Fibroblast of villous mesenchyme (primary cell): ENCODE measurements around the gene ANO6. TPM values are rescaled to one million over a fixed set of nuclear protein-coding genes. Genes with fewer than 3 reads are reported as not detected.

ENCODE experiments used
- DNase-seq: peaks from one replicate; pipeline ENCODE4 v3.0.0-alpha.2; 2010; ENCODE audit warnings: low read depth
- H3K4me3 ChIP-seq: 2 replicates; pipeline ENCODE4 v1.5.1; 2011; ENCODE audit warnings: low read depth, mild to moderate bottlenecking, low read length
- total RNA-seq: library from RNA; depleted of rRNA; stranded (reverse); fragments of >200 nt; gene quantifications from 2 replicates; pipeline ENCODE4 v1.2.3, GENCODE V29; 2012
- TF ChIP-seq, protein P1 (sequence below): IDR thresholded peaks from 2 replicates; pipeline ENCODE4 v1.5.1; 2012; ENCODE audit warnings: low read depth, mild to moderate bottlenecking, low read length; ENCODE audit not compliant: insufficient read depth

Gene ANO6
- total RNA-seq, 1 donor, result 91.5 TPM

GRCh38 chr12:45464699-45465098 is 248.8 kb downstream of the ANO6 start:
- TF ChIP-seq, protein P1, sequence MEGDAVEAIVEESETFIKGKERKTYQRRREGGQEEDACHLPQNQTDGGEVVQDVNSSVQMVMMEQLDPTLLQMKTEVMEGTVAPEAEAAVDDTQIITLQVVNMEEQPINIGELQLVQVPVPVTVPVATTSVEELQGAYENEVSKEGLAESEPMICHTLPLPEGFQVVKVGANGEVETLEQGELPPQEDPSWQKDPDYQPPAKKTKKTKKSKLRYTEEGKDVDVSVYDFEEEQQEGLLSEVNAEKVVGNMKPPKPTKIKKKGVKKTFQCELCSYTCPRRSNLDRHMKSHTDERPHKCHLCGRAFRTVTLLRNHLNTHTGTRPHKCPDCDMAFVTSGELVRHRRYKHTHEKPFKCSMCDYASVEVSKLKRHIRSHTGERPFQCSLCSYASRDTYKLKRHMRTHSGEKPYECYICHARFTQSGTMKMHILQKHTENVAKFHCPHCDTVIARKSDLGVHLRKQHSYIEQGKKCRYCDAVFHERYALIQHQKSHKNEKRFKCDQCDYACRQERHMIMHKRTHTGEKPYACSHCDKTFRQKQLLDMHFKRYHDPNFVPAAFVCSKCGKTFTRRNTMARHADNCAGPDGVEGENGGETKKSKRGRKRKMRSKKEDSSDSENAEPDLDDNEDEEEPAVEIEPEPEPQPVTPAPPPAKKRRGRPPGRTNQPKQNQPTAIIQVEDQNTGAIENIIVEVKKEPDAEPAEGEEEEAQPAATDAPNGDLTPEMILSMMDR, result peak; percentile 17
- DNase-seq, result no peak
- H3K4me3 ChIP-seq, result no peak overlapping the region

- H3K4me3 ChIP-seq, result no peak overlapping the region
- no peak for DNase-seq
- TF ChIP-seq, protein P1, result no peak
Observed at GRCh38 chr12:45468751-45469615, 253.1 kb downstream of the ANO6 start.

- DNase-seq, result no peak
- H3K4me3 ChIP-seq, result no peak overlapping the region
- TF ChIP-seq, protein P1, result no peak
Observed at GRCh38 chr12:45469902-45470301, 254.0 kb downstream of the ANO6 start.

GRCh38 chr12:45473636-45474035 is 257.7 kb downstream of the ANO6 start:
- no peak overlapping the region for H3K4me3 ChIP-seq
- TF ChIP-seq, protein P1, result no peak
- DNase-seq, result no peak

DNA sequence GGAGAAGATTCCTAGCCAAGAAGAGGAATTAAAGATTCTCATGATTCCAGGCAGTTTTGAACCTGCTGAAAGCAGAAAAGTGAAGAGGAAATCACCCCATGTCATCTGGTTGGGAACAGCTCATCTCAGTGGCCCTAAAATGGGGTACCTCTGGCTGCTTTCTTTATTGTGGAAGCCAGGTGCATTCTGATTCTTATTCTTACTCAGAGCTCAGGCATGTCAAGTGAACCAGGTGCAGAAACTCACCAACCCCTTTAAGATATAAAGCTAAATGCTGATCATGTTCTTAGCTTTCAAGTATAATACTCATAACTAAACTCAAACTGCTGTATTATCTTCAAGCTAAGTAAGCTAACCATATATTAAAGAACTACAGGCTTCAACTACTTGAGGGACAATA is 259.7 kb downstream of the ANO6 start:
- TF ChIP-seq, protein P1, result no peak
- no peak overlapping the region for H3K4me3 ChIP-seq
- no peak for DNase-seq

DNA sequence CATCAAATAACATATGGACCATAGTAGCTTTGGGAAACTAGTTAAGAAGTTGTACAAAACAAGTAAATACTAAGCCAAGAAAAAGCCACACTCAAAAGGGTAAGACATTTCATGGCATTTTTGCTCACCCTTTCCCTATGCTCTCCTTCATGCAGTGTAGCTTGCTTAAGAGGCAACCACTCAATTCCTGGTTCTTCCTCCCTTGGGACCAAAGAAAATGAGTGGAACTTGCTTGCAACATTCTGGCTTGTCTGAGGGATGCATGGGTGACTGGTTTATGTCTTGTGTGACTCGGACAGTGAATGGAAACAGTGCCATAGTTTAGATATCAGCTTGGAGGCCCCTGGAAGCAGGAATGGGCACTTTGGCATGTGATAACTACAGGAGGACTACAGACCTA is 261.6 kb downstream of the ANO6 start:
- H3K4me3 ChIP-seq, result no peak overlapping the region
- TF ChIP-seq, protein P1, result no peak
- peak; percentile 28 for DNase-seq

DNA sequence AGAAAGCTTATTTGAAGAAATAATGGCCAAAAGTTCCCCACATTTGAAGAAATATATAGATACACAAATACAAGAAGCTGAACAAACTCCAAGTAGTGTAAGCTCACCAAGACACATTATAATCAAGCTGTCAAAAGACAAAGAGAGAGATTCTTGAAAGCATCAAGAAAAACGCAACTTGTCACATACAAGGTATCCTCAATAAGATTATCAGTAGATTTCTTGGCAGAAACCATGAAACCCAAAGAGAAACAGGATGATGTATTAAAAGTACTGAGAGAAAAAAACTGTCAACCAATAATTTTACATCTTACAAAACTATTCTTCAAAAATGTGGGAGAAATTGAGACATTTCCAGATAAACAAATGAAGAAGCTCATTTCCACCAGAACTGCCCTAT is 263.0 kb downstream of the ANO6 start:
- DNase-seq, result no peak
- H3K4me3 ChIP-seq, result no peak overlapping the region
- TF ChIP-seq, protein P1, result no peak
